ENCODE results near the gene BBS9. TPM values are rescaled to one million over a fixed set of nuclear protein-coding genes. Genes with fewer than 3 reads are reported as not detected.

Gene BBS9
- total and polyA plus RNA-seq, 2 donors from 2014 or later, result 9.0 to 23.4 TPM

GRCh38 chr7:33346055-33346454 is 216.7 kb downstream of the BBS9 start:
- Histone ChIP-seq H3K4me1 (ENCODE audit: control insufficient read depth in 2 of 3, insufficient read depth in 2 of 3, low read depth in 1 of 3, low read length in 3 of 3) (no peaks in the 10 kb centered on the region), H3K9me3 (ENCODE audit: control insufficient read depth in 2 of 3, insufficient read depth in 1 of 3, low read length in 3 of 3) (no peaks in the 10 kb centered on the region), H3K27me3 (ENCODE audit: control insufficient read depth, insufficient read depth, low read length) (no peaks in the 10 kb centered on the region), H3K9ac (ENCODE audit: low read length in 3 of 3) (no peak overlapping the region), H3K27ac (ENCODE audit: low read depth in 2 of 2, low read length in 2 of 2) (no peak overlapping the region), H3K36me3 (ENCODE audit: control insufficient read depth in 2 of 3, insufficient read depth in 3 of 3, low read length in 3 of 3) (peaks cover 0 to 2% (median 0%) of the 10 kb centered on the region in 3 donors), H3K4me3 (ENCODE audit: low read length in 3 of 3) (no peak overlapping the region)
- intact Hi-C loops (cut with DNase I), result no loop called here
- TF ChIP-seq, protein P1, sequence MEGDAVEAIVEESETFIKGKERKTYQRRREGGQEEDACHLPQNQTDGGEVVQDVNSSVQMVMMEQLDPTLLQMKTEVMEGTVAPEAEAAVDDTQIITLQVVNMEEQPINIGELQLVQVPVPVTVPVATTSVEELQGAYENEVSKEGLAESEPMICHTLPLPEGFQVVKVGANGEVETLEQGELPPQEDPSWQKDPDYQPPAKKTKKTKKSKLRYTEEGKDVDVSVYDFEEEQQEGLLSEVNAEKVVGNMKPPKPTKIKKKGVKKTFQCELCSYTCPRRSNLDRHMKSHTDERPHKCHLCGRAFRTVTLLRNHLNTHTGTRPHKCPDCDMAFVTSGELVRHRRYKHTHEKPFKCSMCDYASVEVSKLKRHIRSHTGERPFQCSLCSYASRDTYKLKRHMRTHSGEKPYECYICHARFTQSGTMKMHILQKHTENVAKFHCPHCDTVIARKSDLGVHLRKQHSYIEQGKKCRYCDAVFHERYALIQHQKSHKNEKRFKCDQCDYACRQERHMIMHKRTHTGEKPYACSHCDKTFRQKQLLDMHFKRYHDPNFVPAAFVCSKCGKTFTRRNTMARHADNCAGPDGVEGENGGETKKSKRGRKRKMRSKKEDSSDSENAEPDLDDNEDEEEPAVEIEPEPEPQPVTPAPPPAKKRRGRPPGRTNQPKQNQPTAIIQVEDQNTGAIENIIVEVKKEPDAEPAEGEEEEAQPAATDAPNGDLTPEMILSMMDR (IDR thresholded peaks at IDR 0.05; ENCODE audit: borderline replicate concordance, extremely low read depth, insufficient read depth), result no peak
- FAIRE-seq, result no peak
- no peak for DNase-seq

DNA sequence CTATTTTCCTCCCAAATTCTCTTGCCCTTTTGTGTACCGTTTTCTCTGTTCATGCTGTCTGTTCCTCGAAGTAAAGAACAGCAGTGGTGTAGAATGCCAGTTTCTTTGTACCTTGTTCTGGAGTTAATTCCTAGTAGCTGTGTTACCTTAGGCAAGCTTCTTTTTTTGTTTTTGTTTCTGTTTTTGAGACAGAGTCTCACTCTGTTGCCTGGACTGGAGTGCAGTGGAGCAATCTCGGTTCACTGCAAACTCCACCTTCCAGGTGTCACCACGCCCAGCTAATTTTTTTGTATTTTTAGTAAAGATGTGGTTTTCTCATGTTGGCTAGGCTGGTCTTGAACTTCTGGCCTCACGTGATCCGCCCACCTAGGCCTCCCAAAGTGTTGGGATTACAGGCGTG is 221.2 kb downstream of the BBS9 start:
- TF ChIP-seq, protein P1 (IDR thresholded peaks at IDR 0.05; ENCODE audit: borderline replicate concordance, extremely low read depth, insufficient read depth), result no peak
- H3K9me3 ChIP-seq (ENCODE audit: control insufficient read depth in 2 of 3, insufficient read depth in 1 of 3, low read length in 3 of 3), result no peaks in the 10 kb centered on the region
- H3K4me1 ChIP-seq (ENCODE audit: control insufficient read depth in 2 of 3, insufficient read depth in 2 of 3, low read depth in 1 of 3, low read length in 3 of 3), result no peaks in the 10 kb centered on the region
- H3K27me3 ChIP-seq (ENCODE audit: control insufficient read depth, insufficient read depth, low read length), result no peaks in the 10 kb centered on the region
- H3K4me3 ChIP-seq (ENCODE audit: low read length in 3 of 3), result no peak overlapping the region
- no peak for DNase-seq
- intact Hi-C loops (cut with DNase I), result no loop called here
- no peak overlapping the region for H3K27ac ChIP-seq (ENCODE audit: low read depth in 2 of 2, low read length in 2 of 2)
- no peak overlapping the region for H3K9ac ChIP-seq (ENCODE audit: low read length in 3 of 3)
- no peak for FAIRE-seq
- H3K36me3 ChIP-seq (ENCODE audit: control insufficient read depth in 2 of 3, insufficient read depth in 3 of 3, low read length in 3 of 3), result no peaks in the 10 kb centered on the region

- DNase-seq (no peak), FAIRE-seq (no peak)
- Histone ChIP-seq H3K36me3 (ENCODE audit: control insufficient read depth in 2 of 3, insufficient read depth in 3 of 3, low read length in 3 of 3) (no peaks in the 10 kb centered on the region), H3K9ac (ENCODE audit: low read length in 3 of 3) (no peak overlapping the region), H3K27me3 (ENCODE audit: control insufficient read depth, insufficient read depth, low read length) (no peaks in the 10 kb centered on the region), H3K4me1 (ENCODE audit: control insufficient read depth in 2 of 3, insufficient read depth in 2 of 3, low read depth in 1 of 3, low read length in 3 of 3) (no peaks in the 10 kb centered on the region), H3K9me3 (ENCODE audit: control insufficient read depth in 2 of 3, insufficient read depth in 1 of 3, low read length in 3 of 3) (no peaks in the 10 kb centered on the region), H3K4me3 (ENCODE audit: low read length in 3 of 3) (no peak overlapping the region), H3K27ac (ENCODE audit: low read depth in 2 of 2, low read length in 2 of 2) (no peak overlapping the region)
- intact Hi-C loops (cut with DNase I), result no loop called here
- TF ChIP-seq, protein P1 (IDR thresholded peaks at IDR 0.05; ENCODE audit: borderline replicate concordance, extremely low read depth, insufficient read depth), result no peak
Measured at GRCh38 chr7:33351709-33352108, 222.3 kb downstream of the BBS9 start.

DNA sequence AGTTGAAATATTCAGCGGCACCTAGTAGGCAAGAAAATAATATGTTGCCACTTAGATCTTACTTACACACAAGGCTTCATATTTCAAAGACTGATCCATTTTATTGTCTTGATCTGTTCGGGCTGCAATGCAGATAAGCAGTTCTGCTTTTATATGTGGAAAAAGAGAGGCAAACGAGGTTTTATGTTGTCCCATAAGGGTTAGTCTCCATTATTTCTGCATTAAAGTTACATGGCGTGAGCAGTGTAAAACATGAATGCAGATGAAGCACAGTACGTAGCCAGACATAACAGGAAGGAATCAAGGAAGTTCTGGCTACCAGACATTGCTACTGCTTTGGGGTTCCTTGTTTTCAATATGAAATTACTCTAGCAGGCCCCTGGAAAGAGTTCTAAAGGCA is 224.8 kb downstream of the BBS9 start:
- DNase-seq (no peak), FAIRE-seq (no peak)
- H3K36me3 ChIP-seq (ENCODE audit: control insufficient read depth in 2 of 3, insufficient read depth in 3 of 3, low read length in 3 of 3), result no peaks in the 10 kb centered on the region
- no peaks in the 10 kb centered on the region for H3K4me1 ChIP-seq (ENCODE audit: control insufficient read depth in 2 of 3, insufficient read depth in 2 of 3, low read depth in 1 of 3, low read length in 3 of 3)
- TF ChIP-seq, protein P1 (IDR thresholded peaks at IDR 0.05; ENCODE audit: borderline replicate concordance, extremely low read depth, insufficient read depth), result no peak
- no peaks in the 10 kb centered on the region for H3K9me3 ChIP-seq (ENCODE audit: control insufficient read depth in 2 of 3, insufficient read depth in 1 of 3, low read length in 3 of 3)
- no peak overlapping the region for H3K4me3 ChIP-seq (ENCODE audit: low read length in 3 of 3)
- H3K27ac ChIP-seq (ENCODE audit: low read depth in 2 of 2, low read length in 2 of 2), result no peak overlapping the region
- intact Hi-C loops (cut with DNase I), result no loop called here
- no peak overlapping the region for H3K9ac ChIP-seq (ENCODE audit: low read length in 3 of 3)
- no peaks in the 10 kb centered on the region for H3K27me3 ChIP-seq (ENCODE audit: control insufficient read depth, insufficient read depth, low read length)

All from kidney (tissue), 14 donors.